H1 (cell line): ENCODE measurements around the gene EEF2. TPM values are rescaled to one million over a fixed set of nuclear protein-coding genes. Genes with fewer than 3 reads are reported as not detected.

Source experiments
- POLR2A ChIP-seq, 2 experiments: IDR thresholded peaks; 1 replicate in 1 of 2; 2 replicates in 1 of 2; pipeline ENCODE4 v1.6.1; 2011; ENCODE audit warnings: low read depth in 2 of 2, low read length in 2 of 2, mild to moderate bottlenecking in 2 of 2; ENCODE audit errors: control extremely low read depth in 1 of 2
- POLR2AphosphoS5 ChIP-seq: IDR thresholded peaks from 2 replicates; pipeline ENCODE4 v1.6.1; 2011; ENCODE audit warnings: low read depth, low read length
- polyA plus RNA-seq, 7 experiments: library from polyadenylated mRNA; depleted of rRNA in 3 of 7; stranded (reverse) in 5 of 7; unstranded in 2 of 7; fragments of >200 nt in 5 of 7; fragments of 200-250 nt in 2 of 7; gene quantifications; 1 replicate in 5 of 7; 2 replicates in 1 of 7; 4 replicates in 1 of 7; pipeline versions ENCODE4 v1.2.1 to v1.2.3, GENCODE V29; 2011 to 2013; ENCODE audit warnings: missing spikeins in 2 of 7, mixed read lengths in 2 of 7
- total RNA-seq: library from RNA; stranded (reverse); fragmentation: NEBNext Ultra II Directional; extraction: Animal tissue kit (Norgen Biotek cat#: 25700); gene quantifications from 2 replicates; pipeline ENCODE4 v1.2.1, GENCODE V29; 2021
- TF ChIP-seq, protein P1 (sequence below): fragments of 300-600 bp; sonication (generic); IDR thresholded peaks from 2 replicates; pipeline ENCODE4 v1.7.1; 2012; ENCODE audit warnings: low read length, moderate library complexity, mild to moderate bottlenecking, inconsistent platforms; ENCODE audit not compliant: insufficient replicate concordance

The EEF2 gene
- total and polyA plus RNA-seq, 2 of the 8 experiments (the other 6 are each of a cell fraction or from before 2014, with no cell fraction given): 1,554 to 3,380 TPM

DNA sequence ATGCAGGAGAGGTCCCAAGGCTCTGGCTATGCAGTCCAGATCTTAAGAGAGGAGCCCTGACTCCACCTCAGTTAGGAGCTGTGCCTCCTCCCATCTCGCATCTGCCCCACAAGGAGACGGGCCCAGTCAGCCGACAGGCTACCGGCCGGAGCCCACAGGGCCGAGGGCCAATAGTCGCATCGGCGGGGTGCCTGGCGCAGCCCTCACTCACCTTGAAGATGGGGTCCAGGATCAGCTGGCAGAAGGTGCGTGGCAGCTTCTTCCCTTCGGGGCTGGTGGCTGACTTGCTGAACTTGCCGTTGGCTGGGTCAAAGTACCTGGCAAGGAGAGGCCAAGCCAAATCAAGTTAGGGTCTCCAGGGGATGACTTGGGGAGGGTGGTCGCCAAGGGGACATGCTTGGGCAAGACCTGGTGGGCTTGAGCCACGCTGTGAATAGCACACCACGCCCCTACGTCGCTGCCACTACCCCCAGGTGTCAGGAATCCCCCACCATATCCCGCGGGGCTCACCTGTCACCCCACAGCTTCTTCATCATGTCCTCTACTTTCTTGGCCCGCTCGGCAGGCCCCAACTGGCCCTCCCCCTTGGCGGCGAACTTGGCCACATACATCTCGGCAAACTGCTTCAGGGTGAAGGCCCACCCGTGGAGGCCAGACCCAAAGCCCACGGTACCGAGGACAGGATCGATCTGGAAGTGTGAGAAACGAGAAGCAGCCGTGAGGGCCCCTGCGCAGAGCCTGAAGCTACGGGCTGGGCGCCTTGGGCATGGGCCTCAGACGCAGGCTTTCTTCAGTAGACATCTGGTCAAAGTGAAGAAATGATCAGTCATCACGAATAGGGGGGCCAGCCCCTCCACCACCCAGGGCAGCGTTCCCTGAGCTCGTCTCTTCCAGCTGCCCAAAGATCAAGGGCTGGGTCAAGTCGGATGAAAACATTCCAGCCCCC is 3.3 kb downstream of the EEF2 start (continued):
- TF ChIP-seq, protein P1, sequence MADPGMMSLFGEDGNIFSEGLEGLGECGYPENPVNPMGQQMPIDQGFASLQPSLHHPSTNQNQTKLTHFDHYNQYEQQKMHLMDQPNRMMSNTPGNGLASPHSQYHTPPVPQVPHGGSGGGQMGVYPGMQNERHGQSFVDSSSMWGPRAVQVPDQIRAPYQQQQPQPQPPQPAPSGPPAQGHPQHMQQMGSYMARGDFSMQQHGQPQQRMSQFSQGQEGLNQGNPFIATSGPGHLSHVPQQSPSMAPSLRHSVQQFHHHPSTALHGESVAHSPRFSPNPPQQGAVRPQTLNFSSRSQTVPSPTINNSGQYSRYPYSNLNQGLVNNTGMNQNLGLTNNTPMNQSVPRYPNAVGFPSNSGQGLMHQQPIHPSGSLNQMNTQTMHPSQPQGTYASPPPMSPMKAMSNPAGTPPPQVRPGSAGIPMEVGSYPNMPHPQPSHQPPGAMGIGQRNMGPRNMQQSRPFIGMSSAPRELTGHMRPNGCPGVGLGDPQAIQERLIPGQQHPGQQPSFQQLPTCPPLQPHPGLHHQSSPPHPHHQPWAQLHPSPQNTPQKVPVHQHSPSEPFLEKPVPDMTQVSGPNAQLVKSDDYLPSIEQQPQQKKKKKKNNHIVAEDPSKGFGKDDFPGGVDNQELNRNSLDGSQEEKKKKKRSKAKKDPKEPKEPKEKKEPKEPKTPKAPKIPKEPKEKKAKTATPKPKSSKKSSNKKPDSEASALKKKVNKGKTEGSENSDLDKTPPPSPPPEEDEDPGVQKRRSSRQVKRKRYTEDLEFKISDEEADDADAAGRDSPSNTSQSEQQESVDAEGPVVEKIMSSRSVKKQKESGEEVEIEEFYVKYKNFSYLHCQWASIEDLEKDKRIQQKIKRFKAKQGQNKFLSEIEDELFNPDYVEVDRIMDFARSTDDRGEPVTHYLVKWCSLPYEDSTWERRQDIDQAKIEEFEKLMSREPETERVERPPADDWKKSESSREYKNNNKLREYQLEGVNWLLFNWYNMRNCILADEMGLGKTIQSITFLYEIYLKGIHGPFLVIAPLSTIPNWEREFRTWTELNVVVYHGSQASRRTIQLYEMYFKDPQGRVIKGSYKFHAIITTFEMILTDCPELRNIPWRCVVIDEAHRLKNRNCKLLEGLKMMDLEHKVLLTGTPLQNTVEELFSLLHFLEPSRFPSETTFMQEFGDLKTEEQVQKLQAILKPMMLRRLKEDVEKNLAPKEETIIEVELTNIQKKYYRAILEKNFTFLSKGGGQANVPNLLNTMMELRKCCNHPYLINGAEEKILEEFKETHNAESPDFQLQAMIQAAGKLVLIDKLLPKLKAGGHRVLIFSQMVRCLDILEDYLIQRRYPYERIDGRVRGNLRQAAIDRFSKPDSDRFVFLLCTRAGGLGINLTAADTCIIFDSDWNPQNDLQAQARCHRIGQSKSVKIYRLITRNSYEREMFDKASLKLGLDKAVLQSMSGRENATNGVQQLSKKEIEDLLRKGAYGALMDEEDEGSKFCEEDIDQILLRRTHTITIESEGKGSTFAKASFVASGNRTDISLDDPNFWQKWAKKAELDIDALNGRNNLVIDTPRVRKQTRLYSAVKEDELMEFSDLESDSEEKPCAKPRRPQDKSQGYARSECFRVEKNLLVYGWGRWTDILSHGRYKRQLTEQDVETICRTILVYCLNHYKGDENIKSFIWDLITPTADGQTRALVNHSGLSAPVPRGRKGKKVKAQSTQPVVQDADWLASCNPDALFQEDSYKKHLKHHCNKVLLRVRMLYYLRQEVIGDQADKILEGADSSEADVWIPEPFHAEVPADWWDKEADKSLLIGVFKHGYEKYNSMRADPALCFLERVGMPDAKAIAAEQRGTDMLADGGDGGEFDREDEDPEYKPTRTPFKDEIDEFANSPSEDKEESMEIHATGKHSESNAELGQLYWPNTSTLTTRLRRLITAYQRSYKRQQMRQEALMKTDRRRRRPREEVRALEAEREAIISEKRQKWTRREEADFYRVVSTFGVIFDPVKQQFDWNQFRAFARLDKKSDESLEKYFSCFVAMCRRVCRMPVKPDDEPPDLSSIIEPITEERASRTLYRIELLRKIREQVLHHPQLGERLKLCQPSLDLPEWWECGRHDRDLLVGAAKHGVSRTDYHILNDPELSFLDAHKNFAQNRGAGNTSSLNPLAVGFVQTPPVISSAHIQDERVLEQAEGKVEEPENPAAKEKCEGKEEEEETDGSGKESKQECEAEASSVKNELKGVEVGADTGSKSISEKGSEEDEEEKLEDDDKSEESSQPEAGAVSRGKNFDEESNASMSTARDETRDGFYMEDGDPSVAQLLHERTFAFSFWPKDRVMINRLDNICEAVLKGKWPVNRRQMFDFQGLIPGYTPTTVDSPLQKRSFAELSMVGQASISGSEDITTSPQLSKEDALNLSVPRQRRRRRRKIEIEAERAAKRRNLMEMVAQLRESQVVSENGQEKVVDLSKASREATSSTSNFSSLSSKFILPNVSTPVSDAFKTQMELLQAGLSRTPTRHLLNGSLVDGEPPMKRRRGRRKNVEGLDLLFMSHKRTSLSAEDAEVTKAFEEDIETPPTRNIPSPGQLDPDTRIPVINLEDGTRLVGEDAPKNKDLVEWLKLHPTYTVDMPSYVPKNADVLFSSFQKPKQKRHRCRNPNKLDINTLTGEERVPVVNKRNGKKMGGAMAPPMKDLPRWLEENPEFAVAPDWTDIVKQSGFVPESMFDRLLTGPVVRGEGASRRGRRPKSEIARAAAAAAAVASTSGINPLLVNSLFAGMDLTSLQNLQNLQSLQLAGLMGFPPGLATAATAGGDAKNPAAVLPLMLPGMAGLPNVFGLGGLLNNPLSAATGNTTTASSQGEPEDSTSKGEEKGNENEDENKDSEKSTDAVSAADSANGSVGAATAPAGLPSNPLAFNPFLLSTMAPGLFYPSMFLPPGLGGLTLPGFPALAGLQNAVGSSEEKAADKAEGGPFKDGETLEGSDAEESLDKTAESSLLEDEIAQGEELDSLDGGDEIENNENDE: no peak
- TF ChIP-seq POLR2AphosphoS5 (peak; percentile 54), POLR2A (IDR thresholded peaks at IDR 0.05; ENCODE audit: control extremely low read depth in 1 of 2, low read depth in 2 of 2, low read length in 2 of 2) (peak; percentile 63 to 68; a peak in 2 of 3 replicates)
